NT2/D1 (cell line): Measurements from ENCODE around the gene GOLGA6L22.
"Not testable (repeated sequence)": the region's sequence is repeated elsewhere in the genome, so short reads cannot be mapped to it uniquely, and the experiment has no call there.

Experiments used
- SUZ12 ChIP-seq: IDR thresholded peaks from 2 replicates; pipeline ENCODE4 v1.6.1; 2011; ENCODE audit not compliant: insufficient read length, insufficient read depth; ENCODE audit errors: extremely low read depth
- YY1 ChIP-seq: IDR thresholded peaks from 2 replicates; pipeline ENCODE4 v1.6.1; 2011; ENCODE audit not compliant: insufficient read length, insufficient read depth

- TF ChIP-seq YY1, SUZ12: not testable (repeated sequence)
Measured at GRCh38 chr15:22497200-22497599, 38.5 kb downstream of the GOLGA6L22 start.
